ENCODE results near the gene NR2E3. TPM values are rescaled to one million over a fixed set of nuclear protein-coding genes. Genes with fewer than 3 reads are reported as not detected.

NR2E3 gene
- total RNA-seq, 1 donor from 2014 or later, result not detected

DNA sequence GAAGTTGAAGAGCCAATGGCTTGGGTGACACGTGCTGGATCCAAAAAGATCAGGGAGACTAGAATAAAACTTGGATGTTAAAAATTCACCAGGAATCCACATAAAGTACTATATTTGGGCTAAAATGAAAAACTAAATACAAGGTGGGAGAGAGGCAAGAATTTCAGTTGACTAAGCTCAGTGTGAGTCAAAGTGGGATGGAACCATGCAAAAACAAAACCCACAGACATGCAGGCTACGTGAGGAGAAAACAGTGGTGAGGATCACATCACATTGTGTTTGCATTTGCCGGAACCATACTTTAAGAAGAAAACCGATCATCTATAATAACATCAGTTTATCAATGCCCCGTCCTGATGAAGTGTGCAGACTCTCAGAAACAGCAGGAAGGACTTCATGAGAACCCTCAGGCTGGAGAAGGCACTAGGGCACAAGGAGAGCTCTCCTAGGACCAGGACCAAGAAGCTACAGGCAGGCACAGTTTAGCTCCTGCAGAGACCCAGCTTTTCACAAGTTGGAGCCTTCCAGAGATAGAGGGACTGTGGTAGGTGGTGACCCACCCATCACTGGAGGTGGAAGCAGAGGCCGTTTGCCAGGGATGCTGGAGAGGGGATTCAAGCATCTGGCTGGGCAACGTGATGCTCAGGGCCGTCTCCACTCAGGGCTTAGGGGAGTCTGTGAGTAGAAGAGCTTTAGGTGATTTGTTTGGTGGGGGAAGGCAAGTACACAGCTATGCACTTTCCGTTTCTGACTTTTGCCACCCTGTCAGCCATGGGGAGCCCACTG is 29.0 kb upstream of the NR2E3 start:
- Mint-ChIP-seq H3K4me3 (ENCODE audit: unreplicated experiment) (no peak overlapping the region), H3K36me3 (ENCODE audit: low read depth) (no peaks in the 10 kb centered on the region), H3K27me3 (ENCODE audit: low read depth) (no peaks in the 10 kb centered on the region), H3K4me1 (ENCODE audit: low read depth) (peaks cover 15% of the 10 kb centered on the region), H3K9me3 (ENCODE audit: low read depth) (no peaks in the 10 kb centered on the region), H3K27ac (ENCODE audit: unreplicated experiment) (no peak overlapping the region)
- no peak for TF ChIP-seq CTCF (IDR thresholded peaks at IDR 0.05)
- no peak for DNase-seq (ENCODE audit: low spot score)

GRCh38 chr15:71781965-71782265 is 28.4 kb upstream of the NR2E3 start:
- no peaks in the 10 kb centered on the region for H3K36me3 Mint-ChIP-seq (ENCODE audit: low read depth)
- no peak for DNase-seq (ENCODE audit: low spot score)
- no peaks in the 10 kb centered on the region for H3K27me3 Mint-ChIP-seq (ENCODE audit: low read depth)
- no peaks in the 10 kb centered on the region for H3K9me3 Mint-ChIP-seq (ENCODE audit: low read depth)
- H3K4me1 Mint-ChIP-seq (ENCODE audit: low read depth), result peaks cover 15% of the 10 kb centered on the region
- no peak overlapping the region for H3K4me3 Mint-ChIP-seq (ENCODE audit: unreplicated experiment)
- no peak for TF ChIP-seq CTCF (IDR thresholded peaks at IDR 0.05)
- no peak overlapping the region for H3K27ac Mint-ChIP-seq (ENCODE audit: unreplicated experiment)

DNA sequence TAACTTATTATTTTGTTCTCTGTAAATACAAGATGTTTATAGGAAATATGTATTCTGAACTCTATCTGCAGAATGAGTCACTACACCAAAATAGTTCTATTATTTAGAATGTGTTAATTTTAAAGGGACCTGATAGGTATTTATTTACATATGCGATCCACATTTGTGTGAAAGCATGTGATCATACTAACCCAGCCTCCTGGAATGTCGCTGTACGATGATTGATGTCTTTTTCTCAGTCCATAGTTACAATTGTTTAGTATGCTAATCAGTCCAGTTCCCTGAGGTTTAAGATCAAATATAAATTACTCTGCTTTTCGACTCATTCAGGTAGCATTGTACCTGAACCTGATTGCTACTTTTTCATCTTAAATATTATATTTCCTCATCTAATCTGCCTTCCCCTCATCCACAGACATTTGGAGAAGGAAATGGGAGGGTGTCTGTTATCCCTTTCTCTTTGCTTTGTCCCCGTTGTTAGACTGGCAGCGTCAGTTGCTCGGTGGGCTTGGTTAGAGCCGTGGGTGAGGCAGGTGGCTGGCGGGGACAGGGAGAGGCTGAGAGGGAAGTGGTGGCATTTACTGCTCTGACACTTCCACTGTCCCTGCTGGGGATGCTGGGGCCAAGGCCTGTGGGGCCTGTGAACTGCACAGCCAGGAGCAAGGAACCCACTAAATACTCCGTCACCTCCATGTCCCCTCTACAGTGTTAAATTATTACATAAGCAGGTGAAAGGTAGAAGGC is 27.8 kb upstream of the NR2E3 start:
- Mint-ChIP-seq H3K9me3 (ENCODE audit: low read depth) (no peaks in the 10 kb centered on the region), H3K27ac (ENCODE audit: unreplicated experiment) (no peak overlapping the region), H3K27me3 (ENCODE audit: low read depth) (no peaks in the 10 kb centered on the region), H3K36me3 (ENCODE audit: low read depth) (no peaks in the 10 kb centered on the region), H3K4me1 (ENCODE audit: low read depth) (peaks cover 15% of the 10 kb centered on the region), H3K4me3 (ENCODE audit: unreplicated experiment) (no peak overlapping the region)
- DNase-seq (ENCODE audit: low spot score), result no peak
- TF ChIP-seq CTCF (IDR thresholded peaks at IDR 0.05), result no peak

DNA sequence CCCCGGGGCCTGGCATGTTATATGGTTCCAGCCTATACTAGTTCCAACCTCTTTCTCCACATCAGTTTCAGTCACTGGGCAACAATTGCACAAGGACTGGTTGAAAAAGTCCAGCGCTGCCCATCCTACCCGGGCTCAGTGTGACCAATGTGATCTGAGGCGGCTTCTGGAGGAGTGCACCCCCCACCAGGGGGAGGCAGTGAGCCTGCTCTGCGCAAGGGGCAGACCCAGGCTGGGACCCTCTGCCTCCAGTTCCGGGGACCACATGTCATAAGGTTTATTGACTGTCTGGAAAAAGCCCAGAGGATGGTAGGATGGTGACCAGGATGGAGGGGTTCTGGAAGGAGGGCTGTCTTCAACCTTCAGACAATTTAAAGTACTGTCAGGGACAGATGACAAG is 25.6 kb upstream of the NR2E3 start:
- H3K27ac Mint-ChIP-seq (ENCODE audit: unreplicated experiment), result no peak overlapping the region
- no peaks in the 10 kb centered on the region for H3K27me3 Mint-ChIP-seq (ENCODE audit: low read depth)
- no peaks in the 10 kb centered on the region for H3K36me3 Mint-ChIP-seq (ENCODE audit: low read depth)
- TF ChIP-seq CTCF (IDR thresholded peaks at IDR 0.05), result peak; percentile 64
- no peak for DNase-seq (ENCODE audit: low spot score)
- peaks cover 12% of the 10 kb centered on the region for H3K4me1 Mint-ChIP-seq (ENCODE audit: low read depth)
- H3K9me3 Mint-ChIP-seq (ENCODE audit: low read depth), result no peaks in the 10 kb centered on the region
- no peak overlapping the region for H3K4me3 Mint-ChIP-seq (ENCODE audit: unreplicated experiment)

DNA sequence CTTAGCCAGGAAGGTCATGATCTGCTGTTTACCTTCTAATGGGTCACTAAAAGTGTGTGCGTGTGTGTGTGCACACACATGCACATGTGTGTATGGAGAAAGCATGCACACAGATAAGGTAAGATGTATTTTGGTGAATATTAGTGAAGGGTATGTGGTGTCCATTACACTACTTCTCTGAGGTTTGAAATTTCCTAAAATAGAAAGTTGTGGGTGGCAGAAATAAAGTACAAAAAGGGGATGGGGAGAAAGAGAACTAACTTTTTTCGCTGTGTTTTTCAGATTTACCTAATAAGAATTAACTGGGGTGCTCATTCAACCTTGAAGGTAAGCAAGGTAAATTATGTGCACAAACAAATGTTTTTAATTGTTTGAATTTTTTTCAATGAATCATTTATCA is 24.4 kb upstream of the NR2E3 start:
- no peak overlapping the region for H3K27ac Mint-ChIP-seq (ENCODE audit: unreplicated experiment)
- no peaks in the 10 kb centered on the region for H3K9me3 Mint-ChIP-seq (ENCODE audit: low read depth)
- TF ChIP-seq CTCF (IDR thresholded peaks at IDR 0.05), result no peak
- no peak overlapping the region for H3K4me3 Mint-ChIP-seq (ENCODE audit: unreplicated experiment)
- DNase-seq (ENCODE audit: low spot score), result no peak
- no peaks in the 10 kb centered on the region for H3K27me3 Mint-ChIP-seq (ENCODE audit: low read depth)
- peaks cover 11% of the 10 kb centered on the region for H3K4me1 Mint-ChIP-seq (ENCODE audit: low read depth)
- no peaks in the 10 kb centered on the region for H3K36me3 Mint-ChIP-seq (ENCODE audit: low read depth)

Data from chondrocyte (in vitro differentiated cells).